Fibroblast of skin of back (primary cell): ENCODE measurements around the gene ZC3H18.

Source experiments
- DNase-seq: peaks from one replicate; pipeline ENCODE4 v3.0.0-alpha.2; 2013

ZC3H18 gene

DNA sequence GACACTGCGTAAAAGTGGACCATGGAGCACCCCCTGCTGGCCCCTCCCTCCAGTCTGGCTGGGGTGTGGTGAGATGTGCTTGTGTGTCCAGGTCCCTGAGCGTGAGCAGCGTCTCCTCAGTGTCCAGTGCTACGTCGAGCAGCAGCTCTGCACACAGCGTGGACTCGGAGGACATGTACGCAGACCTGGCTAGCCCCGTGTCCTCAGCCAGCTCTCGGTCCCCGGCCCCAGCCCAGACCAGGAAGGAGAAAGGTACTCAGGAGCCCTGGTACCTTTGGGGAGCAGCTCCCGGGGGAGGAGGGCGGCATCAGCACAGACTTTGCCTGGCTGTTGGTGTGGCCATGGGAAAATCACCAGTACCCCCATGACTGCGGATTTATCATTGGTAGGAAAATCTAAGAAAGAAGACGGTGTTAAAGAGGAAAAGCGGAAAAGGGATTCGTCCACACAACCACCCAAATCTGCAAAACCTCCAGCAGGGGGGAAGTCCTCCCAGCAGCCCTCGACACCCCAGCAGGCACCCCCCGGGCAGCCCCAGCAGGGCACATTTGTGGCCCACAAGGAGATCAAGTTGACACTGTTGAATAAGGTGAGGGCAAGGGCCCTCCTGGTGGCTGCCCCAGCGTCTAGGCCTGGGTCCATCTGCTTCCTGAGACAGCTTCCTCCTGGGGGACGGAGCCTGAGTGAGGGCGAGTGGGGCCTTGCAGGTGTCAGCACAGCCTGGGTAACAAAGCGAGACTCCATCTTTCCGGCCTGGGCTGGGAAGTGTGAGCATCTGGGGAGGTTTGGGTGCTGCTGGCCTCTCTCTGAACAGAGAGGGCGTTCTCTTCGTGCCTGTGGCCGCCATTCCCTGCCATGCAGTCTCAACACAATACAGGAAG, 57.6 kb downstream of the ZC3H18 start:
- DNase-seq = no peak

- DNase-seq = peak; percentile 43
Measured at GRCh38 chr16:88628512-88628974, 58.3 kb downstream of the ZC3H18 start.

GRCh38 chr16:88629835-88630234, 59.6 kb downstream of the ZC3H18 start:
- no peak for DNase-seq

DNA sequence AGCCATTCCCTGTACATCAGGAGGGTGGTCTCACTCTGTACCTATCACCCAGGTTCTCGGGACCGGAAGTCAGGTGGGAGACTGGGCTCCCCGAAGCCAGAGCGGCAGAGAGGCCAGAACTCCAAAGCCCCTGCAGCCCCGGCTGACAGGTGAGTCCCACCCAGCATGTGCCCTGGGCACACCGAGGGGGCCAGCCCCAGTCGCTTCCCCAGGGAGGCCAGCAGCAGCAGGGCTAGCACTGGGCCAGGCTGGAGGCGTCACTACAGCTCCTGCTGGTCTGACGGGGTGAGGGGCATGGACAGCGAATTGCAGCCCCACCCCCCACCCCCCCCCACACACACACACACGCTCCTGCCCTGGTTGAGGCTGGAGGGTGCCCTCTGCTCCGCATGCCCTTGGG, 60.2 kb downstream of the ZC3H18 start:
- no peak for DNase-seq

DNA sequence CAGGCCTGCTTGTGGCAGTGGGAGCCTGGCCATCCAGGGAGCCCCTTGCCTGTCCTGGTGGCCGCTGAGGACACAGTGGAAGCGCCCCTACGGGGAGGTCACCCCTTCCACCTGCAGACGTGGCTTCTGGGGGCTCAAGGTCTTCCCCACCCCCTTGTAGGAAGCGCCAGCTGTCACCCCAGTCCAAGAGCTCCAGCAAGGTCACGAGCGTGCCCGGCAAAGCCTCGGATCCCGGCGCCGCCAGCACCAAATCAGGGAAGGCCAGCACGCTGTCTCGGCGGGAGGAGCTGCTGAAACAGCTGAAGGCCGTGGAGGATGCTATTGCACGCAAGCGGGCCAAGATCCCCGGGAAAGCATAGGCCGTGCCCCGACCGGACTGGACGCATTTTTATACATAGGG, 60.7 kb downstream of the ZC3H18 start:
- no peak for DNase-seq

DNA sequence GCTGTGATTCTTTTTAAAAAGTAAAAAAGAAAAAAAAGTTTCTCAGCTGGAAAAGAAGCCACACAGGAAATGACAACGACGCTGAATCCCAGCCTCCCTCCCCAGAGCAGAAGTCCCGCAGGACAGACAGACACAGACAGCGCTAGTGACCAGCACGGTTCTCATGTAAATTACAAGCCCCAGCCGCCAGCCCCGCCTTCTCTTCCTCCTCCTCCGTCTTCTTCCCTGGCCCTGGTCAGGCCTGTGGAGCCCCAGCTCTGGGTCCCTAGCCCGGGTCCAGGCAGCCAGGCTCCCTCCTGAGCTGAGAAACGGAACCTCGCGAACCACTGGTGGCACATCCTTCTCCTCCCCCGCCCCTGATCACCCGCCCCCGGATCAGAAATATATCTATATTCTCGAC, 61.2 kb downstream of the ZC3H18 start:
- no peak for DNase-seq

DNA sequence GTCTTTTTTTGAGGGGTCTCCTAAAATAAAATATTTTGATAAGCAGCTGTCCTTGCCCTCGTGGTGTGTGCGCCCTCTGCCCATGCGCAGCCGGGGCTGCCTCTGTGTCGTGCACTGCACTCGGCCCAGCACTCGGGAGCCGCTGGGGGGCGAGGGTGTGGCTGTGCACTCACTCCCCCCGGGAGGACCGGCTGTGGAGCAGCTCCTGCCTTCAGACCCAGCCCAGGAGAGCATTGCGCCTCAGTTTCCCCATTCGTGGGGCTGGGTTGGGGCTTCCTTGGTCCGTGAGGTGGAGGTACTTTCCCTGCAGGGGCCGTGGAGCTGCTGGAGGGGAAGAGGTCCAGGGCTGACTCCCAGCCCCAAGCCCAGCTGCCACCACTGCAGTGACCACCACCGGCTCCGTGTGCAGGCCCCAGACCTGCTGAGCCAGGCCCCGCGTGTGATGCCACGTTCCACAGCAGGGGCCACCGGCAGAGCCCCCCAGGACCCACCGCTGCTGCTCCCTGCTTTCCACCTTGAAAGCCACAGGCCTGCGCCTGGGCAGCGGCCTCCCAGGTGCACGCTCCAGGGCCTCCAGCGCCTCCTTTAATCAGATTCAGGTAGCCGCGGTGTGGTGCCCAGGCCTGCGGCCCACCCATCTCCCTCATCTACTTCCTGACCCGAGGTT, 61.9 kb downstream of the ZC3H18 start:
- DNase-seq = no peak

GRCh38 chr16:88632587-88632930, 62.4 kb downstream of the ZC3H18 start:
- no peak for DNase-seq

- DNase-seq = no peak
Measured at GRCh38 chr16:88633684-88634140, 63.5 kb downstream of the ZC3H18 start.

DNA sequence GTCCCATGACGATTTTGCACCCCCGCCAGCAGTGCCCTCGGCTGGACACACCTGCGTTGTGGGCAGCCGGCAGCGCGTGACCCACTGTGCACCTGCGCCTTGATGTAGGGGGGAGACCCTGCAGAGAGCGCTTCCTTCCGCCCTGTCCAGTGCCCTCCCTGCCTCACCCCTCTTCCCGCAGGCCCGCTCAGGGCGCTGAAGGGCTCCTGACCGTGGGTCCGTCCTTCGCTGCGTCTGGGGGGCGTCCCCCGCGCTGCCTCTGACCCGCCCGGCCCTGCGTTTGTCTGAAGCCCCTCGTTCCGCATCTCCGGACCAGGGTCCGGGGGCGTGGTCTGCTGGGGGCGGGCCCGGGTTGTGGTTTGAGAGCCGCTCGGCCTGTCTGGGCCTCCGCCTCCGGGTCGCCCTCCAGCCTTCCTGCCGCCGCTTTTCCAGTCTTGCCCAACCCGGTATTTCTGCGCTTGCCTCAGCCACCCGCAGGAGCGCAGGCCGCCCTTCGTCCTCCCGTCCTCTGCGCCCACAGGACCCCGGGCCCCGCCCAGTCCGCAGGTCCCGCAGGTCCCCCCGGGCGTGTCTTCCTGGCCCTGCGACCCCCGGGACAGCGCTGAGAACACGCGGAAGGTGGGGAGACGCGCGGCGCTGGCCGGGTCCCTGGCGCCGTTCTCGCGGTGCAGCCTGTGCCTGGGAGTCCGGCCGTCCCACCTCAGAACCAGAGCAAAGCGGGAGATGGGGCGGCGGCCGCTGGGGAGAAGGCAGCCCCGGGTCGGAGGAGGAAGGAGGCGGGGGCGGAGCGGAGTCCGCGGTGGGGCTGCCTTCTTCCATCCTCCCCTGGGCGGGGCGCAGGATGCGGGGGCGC, 64.2 kb downstream of the ZC3H18 start:
- no peak for DNase-seq

DNA sequence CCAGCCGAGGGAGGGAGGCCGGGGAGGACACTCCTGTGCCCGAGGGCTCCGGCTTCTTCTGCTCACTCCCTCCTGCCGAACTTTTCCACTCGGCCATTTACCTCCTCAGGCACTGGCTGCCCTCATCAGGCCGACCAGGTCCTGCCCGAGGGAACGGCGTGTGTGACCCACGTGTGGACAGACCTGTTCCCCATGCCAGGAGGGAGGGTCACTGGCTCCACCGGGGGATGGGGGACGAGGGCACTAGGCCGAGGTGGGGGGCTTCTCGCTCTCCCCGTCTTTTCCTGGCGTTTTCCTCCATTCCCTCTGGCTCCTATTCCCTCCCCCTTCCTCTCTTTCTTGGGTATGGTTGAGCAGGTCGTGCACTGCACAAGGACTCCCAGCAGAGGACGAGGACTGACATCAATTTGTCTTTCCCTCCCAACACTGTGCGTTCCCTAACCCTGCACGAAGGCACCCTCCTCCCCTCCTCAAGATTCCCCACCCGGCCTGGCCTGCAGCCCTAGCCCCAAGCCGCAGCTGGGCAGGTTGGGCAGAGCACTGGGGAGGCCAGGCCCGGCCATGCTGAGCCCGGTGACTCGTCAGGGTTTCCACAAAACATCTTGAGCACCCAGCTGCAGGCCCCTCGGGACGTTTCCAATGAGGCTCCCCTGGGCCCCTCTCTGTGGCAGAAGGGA, 64.9 kb downstream of the ZC3H18 start:
- DNase-seq = no peak

- DNase-seq = no peak
Measured at GRCh38 chr16:88635671-88636319, 65.6 kb downstream of the ZC3H18 start.

DNA sequence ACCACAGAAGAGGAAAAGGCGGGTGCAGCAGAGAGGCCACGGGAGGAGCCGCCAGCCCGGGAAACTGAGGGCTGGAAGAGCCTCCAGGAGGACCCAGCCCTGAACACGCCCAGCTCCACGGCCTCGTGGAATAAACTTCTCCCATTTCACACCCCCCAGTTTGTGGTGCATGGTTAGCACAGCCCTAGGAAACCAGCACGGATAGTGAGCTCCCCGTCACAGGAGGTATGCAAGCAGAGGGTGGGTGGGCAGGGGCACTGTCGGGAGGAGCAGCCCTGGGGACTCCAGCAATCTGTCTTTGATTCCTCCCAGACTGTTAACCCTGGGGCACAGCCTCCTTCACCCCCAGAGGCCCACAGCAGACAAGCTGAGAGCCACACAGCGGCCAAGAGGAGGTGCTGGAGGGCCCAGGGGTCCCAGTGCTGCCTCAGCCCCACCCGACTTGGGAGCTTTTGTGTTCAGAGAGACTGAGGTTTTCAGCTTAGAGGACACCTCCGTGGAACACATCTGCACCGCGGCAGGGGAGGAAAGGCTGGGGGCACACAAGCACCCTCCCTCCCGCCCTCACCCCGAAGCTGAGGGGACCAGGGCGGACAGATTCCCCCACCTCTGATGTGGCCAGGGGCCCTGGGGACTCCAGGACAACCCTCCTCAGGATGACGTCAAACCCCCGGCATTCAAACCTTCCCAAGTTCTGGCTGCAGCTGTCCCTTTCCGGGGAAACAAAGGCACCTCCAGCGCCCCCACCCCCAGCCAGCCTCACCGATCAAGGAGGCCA, 66.5 kb downstream of the ZC3H18 start:
- no peak for DNase-seq

GRCh38 chr16:88638323-88639230, 68.4 kb downstream of the ZC3H18 start, which contains the start of gene IL17C:
TSS of gene IL17C (plus strand) at chr16:88638572. CDS start at chr16:88638642, 70 bp downstream.
- DNase-seq = no peak

- no peak for DNase-seq
Measured at GRCh38 chr16:88639231-88640038, 69.2 kb downstream of the ZC3H18 start.

DNA sequence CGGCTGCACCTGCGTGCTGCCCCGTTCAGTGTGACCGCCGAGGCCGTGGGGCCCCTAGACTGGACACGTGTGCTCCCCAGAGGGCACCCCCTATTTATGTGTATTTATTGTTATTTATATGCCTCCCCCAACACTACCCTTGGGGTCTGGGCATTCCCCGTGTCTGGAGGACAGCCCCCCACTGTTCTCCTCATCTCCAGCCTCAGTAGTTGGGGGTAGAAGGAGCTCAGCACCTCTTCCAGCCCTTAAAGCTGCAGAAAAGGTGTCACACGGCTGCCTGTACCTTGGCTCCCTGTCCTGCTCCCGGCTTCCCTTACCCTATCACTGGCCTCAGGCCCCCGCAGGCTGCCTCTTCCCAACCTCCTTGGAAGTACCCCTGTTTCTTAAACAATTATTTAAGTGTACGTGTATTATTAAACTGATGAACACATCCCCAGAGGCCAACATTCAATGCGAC, 69.9 kb downstream of the ZC3H18 start:
- DNase-seq = no peak

DNA sequence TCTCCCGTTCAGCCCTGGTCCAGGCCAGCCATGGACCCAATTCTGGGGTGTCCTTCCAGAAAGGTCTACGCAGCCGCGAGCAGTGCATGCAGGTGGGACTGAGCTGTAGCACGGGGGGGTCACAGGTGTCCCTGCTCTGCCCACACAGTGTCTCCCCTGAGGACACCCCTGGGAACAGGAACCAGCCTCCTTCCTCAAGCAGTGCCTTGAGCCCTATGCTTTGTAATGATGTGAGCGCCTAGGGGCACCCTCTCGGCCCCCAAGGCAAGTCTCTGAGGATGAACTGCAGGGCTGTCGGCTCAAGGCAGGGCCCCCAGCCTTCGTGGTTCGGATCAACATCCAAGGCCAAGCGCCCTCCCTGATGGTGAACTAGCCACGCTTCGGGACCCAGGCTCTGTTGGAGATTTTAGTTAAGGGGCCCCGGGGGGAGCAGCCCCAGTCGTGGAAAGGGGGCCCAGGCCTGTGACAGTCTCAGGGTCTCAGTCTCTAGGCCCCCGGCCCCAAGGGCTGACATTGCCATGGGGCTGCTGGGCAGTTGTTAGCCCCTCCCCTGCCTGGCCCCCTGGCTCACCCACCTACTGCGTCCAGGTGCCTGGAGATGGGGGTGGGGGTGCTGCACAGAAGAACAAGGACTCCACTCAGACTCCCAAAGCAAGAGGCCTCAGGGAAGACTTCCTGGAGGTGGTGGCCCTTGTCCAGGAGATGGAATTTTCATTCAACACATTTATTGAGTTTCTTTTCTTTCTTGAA, 70.5 kb downstream of the ZC3H18 start:
- no peak for DNase-seq
